ENCODE data around the gene NCBP3.

NCBP3 gene

DNA sequence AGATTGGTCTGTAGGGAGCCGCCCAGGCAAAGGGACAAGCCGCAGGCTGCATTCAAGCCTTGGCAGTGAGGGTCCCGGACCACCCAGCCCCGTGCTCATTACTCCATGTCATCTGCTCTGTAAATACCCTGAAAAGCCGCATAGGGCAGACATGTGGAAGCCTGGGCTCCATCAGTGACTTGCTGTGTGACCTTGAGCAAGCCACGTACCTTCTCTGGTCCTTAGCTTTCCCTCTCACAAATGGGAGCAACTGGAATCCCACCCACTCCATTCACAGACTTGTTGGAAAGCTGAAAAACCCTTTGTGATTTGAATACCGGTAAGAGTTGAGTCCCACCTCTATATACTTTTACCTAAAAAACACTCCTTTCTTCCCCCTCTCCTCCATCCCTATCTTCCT is 34.9 kb upstream of the NCBP3 start:
- H3K4me3 ChIP-seq (replicated peaks; ENCODE audit: low read depth, low read length) = no peak overlapping the region
- TF ChIP-seq, protein P1, sequence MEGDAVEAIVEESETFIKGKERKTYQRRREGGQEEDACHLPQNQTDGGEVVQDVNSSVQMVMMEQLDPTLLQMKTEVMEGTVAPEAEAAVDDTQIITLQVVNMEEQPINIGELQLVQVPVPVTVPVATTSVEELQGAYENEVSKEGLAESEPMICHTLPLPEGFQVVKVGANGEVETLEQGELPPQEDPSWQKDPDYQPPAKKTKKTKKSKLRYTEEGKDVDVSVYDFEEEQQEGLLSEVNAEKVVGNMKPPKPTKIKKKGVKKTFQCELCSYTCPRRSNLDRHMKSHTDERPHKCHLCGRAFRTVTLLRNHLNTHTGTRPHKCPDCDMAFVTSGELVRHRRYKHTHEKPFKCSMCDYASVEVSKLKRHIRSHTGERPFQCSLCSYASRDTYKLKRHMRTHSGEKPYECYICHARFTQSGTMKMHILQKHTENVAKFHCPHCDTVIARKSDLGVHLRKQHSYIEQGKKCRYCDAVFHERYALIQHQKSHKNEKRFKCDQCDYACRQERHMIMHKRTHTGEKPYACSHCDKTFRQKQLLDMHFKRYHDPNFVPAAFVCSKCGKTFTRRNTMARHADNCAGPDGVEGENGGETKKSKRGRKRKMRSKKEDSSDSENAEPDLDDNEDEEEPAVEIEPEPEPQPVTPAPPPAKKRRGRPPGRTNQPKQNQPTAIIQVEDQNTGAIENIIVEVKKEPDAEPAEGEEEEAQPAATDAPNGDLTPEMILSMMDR (IDR thresholded peaks at IDR 0.05; ENCODE audit: low read depth, low read length, missing control alignments) = no peak
- DNase-seq (ENCODE audit: extremely low read depth, low read depth) = no peak

GRCh38 chr17:3879591-3880417 is 33.8 kb upstream of the NCBP3 start:
- DNase-seq (ENCODE audit: extremely low read depth, low read depth) = no peak
- TF ChIP-seq, protein P1 (IDR thresholded peaks at IDR 0.05; ENCODE audit: low read depth, low read length, missing control alignments) = no peak
- H3K4me3 ChIP-seq (replicated peaks; ENCODE audit: low read depth, low read length) = no peak overlapping the region

DNA sequence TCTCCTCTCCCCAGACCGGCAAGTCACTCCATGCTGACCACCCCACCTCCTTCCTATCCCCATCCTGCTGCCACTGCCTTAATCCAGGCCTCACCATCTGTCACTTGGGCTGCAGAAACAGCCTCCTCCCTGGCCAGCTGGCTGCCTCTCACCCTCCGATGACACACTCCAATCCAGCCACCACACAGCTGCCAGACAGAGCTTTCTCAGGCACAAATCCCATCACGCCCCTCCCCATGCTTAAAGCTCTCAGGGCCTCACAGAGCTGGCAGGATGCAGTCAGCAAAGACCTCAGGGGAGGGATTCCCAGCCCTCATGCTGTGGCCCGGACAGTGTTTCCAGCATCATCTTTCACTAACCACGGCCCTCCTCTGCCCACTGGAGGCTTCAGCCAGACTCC is 33.1 kb upstream of the NCBP3 start:
- no peak overlapping the region for H3K4me3 ChIP-seq (replicated peaks; ENCODE audit: low read depth, low read length)
- no peak for DNase-seq (ENCODE audit: extremely low read depth, low read depth)
- TF ChIP-seq, protein P1 (IDR thresholded peaks at IDR 0.05; ENCODE audit: low read depth, low read length, missing control alignments) = no peak

- no peak for DNase-seq (ENCODE audit: extremely low read depth, low read depth)
- H3K4me3 ChIP-seq (replicated peaks; ENCODE audit: low read depth, low read length) = no peak overlapping the region
- TF ChIP-seq, protein P1 (IDR thresholded peaks at IDR 0.05; ENCODE audit: low read depth, low read length, missing control alignments) = no peak
These were observed 31.2 kb upstream of the NCBP3 start for GRCh38 chr17:3877220-3877619.

DNA sequence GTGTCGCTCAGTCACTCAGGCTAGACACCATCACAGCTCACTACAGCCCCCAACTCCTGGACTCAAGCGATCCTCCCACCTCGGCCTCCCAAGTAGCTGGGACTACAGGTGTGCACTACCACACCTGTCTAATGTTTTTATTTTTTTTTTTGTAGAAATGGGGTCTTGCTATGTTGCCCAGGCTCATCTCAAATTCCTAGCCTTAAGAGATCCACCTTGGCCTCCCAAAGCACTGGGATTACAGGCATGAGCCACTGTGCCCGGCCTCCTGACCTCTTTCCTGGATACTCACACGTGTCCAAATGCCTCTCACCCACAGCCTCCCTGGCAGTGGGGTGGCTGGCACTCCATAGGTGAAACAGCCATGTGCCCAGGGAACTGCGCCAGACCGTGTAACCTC is 29.3 kb upstream of the NCBP3 start:
- TF ChIP-seq, protein P1 (IDR thresholded peaks at IDR 0.05; ENCODE audit: low read depth, low read length, missing control alignments) = no peak
- DNase-seq (ENCODE audit: extremely low read depth, low read depth) = no peak

DNA sequence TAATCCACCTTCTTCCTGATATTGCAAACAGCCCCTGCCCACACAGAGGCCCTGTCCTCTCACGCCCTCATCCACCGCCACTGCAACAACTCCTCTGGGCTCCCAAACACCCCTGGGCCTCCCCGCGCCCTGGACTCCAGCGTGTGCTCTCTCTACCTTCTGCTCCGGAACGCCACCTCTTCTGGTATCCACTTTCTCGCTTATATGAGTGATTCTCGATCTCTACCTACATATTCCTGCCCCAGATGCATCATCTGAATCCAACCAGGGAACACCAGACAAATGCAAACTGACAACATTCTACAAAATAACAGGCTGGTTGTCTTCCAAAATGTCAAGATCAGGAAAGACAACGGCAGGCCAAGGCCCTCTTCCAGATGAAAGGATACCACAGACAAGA is 27.8 kb upstream of the NCBP3 start:
- TF ChIP-seq, protein P1 (IDR thresholded peaks at IDR 0.05; ENCODE audit: low read depth, low read length, missing control alignments) = no peak
- no peak for DNase-seq (ENCODE audit: extremely low read depth, low read depth)
- H3K4me3 ChIP-seq (replicated peaks; ENCODE audit: low read depth, low read length) = no peak overlapping the region

More for the DNA sequence above, 29.3 kb upstream of the NCBP3 start:
- no peak overlapping the region for H3K4me3 ChIP-seq (replicated peaks; ENCODE audit: low read depth, low read length)
